Cardiac septum (tissue), 1 donor: ENCODE data around the gene CRADD. TPM values are rescaled to one million over a fixed set of nuclear protein-coding genes. Genes with fewer than 3 reads are reported as not detected.
"Not testable (repeated sequence)": the region's sequence is repeated elsewhere in the genome, so short reads cannot be mapped to it uniquely, and the experiment has no call there.

Experiments used
- DNase-seq: peaks from one replicate; pipeline ENCODE4 v3.0.0-alpha.2; 2020; ENCODE audit warnings: low spot score
- intact Hi-C: fragments of 100-400 bp; cut with DNase I; formaldehyde crosslinking; loops from one replicate; pipeline ENCODE4 v1.14.0; 2022
- total RNA-seq: library from RNA; stranded (reverse); fragmentation: NEBNext Ultra II Directional; extraction: Animal tissue kit (Norgen Biotek cat#: 25700); gene quantifications from one replicate; pipeline ENCODE4 v1.2.1, GENCODE V29; 2021
- donor health status: DM: no; HTN: no; CAD: no.

Gene CRADD
- total RNA-seq, 1 donor from 2014 or later, result 50.8 TPM

DNA sequence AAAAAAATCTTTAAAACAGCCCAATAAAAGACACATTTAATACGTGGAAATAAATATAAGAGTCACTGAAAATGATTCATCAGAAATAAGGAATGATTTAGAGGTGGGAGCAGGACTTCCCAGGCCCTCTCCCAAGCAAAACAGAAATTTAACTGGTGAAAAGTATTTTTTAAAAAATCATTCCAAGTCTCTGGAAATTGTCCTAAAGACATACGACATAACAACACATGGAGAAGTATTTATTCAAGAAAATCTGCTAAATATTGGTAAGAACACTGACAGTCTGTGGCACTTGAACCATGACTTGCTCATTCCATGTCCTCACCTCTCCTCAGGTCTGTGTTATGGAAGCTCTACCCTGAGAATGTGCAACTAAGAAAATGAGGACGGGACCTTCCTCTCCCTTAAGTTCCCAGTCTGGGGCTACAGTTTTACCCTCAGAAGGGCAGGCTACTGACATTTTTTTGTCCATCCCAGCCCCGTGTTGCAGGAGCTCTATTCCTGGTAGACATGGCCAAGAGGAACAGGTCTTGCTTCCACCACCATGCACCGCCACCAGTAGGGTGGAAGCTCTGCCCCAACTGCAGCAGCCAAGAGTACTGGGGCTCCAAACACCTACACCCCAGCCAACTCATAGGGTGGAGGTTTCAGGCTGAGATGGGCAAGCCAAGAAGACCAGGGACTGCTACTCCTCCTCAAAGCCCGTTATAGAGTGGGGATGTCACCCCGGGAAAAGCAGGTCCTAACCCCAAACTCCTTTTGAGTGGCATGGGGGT is 193.0 kb downstream of the CRADD start:
- intact Hi-C loops, result no loop called here
- no peak for DNase-seq

DNA sequence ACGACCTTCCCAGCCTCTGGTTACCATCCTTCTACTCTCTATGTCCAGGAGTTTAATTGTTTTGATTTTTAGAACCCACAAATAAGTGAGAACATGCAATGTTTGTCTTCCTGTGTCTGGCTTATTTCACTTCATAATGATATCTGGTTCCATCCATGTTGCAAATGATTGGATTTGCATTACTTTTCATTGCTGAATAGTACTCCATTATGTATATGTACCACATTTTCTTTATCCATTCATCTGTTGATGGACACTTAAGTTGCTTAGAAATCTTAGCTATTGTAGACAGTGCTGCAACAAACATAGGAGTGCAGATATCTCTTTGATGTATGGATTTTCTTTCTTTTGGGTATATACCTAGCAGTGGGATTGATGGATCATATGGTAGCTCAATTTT is 194.4 kb downstream of the CRADD start:
- DNase-seq, intact Hi-C loops: not testable (repeated sequence)

DNA sequence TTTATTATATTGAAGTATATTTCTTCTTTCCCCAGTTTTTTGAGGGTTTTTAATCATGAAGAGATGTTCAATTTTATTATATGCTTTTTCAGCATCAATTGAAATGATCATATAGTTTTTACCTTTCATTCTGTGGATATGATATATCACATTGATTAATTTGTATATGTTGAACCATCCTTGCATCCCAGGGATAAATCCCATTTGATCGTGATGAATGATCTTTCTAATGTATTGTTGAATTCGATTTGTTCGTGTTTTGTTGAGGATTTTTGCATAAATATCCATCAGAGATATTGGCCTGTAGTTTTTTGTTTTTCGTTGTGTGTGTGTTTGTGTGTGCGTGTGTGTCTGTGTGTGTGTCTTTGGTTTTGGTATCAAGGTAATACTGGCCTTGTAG is 196.4 kb downstream of the CRADD start:
- intact Hi-C loops, result no loop called here
- no peak for DNase-seq

DNA sequence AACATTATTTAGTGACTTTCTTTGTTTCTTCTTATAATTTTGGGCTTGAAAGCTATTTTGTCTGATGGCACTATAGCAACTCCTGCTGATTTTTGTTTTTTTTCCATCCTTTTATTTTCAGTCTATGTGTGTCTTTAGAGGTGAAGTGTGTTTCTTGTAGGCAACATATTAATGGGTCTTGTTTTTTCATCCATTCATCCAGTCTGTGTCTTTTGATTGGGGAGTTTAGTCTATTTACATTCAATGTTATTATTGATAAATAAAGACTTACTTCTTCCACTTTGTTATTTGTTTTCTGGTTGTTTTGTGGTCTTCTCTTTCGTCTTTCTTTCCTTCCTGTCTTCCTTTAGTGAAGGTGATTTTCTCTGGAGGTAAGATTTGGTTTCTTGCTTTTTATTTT is 198.0 kb downstream of the CRADD start:
- DNase-seq, result no peak
- intact Hi-C loops, result no loop called here

DNA sequence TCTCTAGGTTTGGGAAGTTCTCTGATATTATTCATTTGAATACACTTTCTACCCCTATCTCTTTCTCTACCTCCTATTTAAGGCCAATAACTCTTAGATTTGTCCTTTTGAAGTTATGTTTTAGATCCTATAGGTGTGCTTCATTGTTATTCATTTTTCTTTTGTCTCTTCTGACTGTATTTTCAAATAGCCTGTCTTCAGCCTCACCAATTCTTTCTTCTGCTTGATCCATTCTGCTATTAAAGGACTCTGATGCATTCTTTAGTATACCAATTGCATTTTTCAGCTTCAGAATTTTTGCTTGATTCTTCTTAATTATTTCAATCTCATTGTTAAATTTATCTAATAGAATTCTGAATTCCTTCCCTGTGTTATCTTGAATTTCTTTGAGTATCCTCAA is 199.2 kb downstream of the CRADD start:
- intact Hi-C loops, result no loop called here

DNA sequence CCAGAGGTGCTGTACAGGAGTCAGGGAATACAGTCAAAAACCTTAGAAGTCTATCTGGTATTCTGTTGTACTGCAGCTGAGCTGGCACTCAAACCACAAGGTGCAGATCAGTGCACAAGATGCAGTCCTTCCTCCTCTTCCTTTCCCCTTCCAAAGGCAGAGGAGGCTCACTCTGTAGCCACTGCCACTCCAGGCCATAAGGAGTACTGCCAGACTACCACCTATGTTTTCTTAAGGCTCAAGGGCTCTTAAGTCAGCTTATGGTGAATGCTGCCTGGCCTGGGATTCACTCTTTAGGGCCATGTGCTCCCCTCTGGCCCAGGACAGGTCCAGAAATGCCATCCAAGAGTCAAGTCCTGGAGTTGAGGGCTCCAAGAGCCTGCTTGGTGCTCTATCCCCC is 200.3 kb downstream of the CRADD start:
- intact Hi-C loops, result no loop called here
- DNase-seq, result no peak

More for the DNA sequence above, 199.2 kb downstream of the CRADD start:
- DNase-seq, result no peak

DNA sequence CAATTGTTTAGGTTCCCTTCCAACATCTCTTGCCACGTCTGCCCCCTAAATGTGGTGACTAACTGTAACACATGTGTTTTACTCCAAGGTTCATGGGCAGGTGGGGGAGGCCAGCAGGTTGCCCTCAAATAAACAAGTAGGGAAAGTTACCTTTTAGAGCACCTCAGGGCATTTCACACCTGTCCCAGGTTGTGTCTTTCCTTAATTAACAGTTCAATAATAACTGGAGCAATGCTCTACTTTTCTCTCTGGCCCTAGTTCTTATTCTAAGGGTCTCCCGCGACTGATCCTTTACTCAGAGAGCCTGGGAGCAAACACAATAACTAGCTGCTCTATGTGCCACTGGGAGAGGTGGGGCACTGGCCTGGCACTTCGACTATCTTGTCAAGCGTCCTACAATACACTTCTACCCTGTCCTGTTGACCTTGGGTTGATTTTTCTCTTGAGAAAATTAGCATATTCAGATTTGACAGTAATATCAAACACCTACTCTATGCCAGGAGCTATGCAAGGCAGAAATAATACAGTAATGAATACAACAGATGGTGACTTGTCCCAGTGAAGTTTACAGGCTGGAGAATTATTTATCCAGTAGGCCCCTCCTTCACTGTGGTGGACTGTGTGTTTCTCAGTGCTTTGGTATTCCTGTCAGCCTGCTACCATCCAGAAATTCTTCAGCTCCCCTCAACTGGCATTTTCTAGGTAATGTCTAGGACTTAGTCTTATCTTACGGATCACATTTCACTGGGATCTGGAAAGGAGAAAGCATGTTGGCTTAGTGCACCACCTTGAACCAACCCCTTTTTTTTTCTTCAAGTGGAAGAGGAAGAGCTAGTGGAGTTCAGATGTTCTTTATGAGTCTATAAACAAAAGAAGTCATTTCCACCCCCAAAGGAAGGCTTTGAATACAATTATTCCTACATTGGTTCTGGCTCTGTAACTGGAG is 202.6 kb downstream of the CRADD start:
- no peak for DNase-seq
- intact Hi-C loops, result no loop called here

DNA sequence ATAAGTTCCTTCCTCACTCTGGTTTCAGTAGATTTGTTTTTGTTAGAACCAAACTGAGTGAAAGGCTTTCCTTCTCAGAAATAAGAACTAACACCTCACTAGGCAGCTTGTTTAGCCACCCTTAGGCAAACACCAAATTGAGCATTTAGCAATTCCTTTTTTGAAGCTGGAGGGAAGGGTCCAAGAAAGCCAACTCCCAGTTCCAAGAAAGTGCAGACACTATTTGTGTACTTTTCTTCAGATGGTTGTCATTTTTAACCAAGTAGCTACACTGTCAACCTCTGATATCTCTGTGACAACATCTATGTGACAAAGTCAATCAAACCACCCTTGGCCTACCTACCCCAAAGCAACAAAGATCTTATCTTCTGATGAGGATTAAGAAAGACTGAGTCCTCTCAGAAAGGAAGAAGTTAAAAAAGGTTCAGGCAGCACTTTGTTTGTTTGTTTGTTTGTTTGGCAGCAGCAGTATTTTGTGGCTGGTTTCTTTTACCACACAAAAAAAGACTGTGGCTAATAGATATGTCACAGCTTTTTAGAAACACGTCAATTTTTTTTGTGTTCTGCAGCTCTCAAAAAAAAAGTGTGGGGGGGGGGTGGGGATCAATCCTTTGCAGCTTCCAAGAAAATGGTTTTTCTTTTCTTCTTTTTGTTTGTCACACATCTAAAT is 203.8 kb downstream of the CRADD start:
- intact Hi-C loops, result no loop called here
- no peak for DNase-seq

DNA sequence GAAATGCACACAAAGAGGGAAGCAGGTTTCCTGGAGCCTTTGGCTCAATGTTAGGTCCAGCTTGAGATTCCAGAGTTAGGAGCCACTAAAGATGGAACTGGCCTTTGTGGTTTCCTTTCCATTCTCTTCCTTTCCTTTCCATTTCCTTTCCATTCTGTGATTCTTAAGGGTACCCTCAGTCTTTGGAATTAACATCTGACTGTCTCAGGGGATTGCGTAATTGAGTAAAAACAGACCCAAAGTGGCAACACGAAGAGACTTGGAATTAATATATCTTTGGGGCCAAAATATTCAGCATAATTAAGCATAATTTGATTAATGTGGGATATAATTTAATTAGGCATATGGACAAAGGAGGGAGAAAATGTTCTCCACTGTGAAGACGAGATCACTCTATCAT is 205.6 kb downstream of the CRADD start:
- intact Hi-C loops, result no loop called here
- no peak for DNase-seq

DNA sequence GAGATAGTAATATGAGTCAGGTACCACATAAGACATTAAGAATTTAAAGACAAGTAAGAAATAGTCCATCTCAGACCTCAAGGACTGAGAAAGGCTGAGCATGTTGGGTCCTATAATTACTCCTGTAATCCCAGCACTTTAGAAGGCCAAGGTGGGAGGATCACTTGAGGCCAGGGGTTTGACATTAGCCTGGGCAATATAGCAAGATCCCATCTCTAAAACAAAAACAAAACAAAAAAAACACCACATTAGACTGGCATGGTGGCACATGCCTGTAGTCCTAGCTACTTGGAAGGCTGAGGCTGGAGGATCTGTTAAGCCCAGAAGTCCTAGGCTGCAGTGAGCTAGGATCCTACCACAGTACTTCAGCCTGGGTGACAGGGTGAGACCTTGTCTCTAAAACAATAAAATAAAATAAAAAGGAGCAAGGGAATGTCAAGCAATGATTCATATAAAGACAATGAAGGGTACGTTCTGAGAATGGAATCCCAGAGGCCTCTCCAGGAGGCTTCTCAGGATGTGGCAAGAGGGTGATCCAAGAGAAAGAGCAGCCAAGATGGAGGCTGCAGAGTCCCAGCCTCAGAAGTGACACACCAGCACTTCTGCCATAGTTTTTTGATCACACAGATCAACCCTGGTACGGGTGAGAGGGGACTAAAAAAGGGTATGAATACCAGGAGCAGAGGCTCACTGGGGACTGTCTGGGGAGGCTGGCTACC is 206.4 kb downstream of the CRADD start:
- intact Hi-C loops, result no loop called here
- DNase-seq, result no peak

DNA sequence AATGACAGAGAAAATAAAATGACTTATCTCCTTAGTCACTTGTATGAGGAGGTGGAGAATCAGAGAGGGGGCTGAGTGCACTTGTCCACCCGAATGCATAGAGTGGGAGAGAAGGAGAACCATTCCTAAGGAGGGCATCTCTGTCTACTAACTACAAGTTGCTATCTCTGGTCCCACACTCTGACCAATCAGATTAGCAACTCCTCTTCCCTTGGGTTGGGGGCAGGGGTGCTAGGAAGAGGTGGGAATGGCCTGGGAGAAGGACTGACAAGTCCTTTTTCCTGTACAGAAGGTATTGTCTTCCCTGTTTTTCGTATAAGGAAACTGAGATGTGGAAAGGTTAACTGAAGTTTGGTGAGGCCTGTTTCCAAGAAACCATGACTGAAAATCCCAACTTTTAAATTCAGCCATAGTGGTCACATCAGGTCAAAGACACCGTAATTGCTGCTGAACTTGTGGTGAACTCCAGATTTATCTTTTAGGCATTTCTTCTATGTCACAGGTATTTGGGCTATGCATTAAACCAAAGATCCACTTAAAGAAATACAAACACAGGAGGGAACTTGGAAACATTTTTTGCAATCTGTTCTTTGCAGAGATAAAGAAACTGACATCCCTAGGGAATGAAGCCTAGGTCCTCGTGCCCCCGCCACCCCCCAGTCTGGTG is 207.8 kb downstream of the CRADD start:
- intact Hi-C loops, result no loop called here
- DNase-seq, result no peak

DNA sequence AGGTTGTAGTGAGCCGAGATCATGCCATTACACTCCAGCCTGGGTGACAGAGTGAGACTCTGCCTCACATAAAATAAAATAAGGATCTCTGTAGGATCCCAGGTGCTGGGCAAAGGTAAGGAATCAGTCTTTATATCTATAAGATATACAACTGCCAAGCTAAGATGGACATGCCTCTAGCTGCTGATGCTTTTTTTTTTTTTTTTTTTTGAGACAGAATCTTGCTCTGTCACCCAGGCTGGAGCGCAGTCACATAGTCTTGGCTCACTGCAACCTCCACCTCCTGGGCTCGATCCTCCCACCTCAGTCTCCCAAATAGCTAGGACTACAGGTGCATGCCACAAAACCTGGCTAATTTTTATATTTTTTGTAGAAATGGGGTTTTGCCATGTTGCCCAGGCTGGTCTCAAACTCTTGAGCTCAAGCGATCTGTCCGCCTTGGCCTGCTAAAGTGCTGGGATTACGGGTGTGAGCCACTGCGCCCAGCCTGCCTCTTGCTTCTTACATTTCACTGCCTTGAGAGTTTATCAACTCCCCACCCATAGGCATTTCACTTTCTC is 208.9 kb downstream of the CRADD start:
- intact Hi-C loops, result not testable (repeated sequence)

DNA sequence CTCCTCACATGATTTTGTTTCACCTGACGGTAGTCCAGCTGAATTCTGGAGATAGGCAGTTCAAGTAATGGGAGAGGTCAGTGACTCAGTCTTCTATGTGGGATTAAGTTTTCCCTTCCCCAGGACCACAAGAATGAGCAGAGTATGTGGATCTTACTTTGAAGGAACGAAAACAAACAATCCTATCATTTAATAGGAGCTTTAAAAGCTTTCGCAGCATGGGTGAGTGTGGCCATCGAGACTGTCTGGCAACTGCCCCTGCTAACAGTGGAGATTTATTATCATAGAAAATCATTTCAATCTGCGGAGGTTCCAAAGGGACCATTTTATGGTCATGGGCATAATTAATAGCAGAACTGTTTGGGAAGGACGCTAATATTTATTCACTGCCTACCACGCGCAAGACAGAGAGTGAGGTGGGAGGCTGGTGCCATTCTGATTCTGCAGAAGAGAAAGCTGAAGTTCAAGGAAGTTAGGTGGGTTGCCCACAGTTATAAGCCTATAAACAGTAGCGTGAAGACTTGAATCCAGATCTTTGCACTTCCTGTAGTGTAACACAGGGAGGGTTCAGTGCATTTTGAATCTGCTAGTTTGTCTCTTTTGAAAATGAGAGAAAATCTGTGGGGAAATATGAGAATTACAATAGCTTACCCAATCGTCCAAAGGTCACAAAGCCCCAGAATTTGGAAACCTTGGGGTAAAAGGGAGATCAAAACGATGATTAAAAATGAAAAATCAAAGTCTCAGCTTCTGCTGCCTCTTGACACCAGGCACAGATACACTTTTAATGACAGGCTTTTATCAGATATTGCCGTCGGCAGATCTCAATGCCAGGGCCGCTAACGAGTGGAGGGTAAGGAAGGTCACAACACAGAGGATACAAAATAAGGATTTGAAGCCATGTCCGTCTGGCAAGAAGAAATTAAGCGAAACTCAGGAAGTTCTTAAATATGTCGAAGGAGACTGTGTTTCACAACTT is 209.6 kb downstream of the CRADD start:
- DNase-seq, result no peak
- intact Hi-C loops, result no loop called here

More for the DNA sequence above, 208.9 kb downstream of the CRADD start:
- DNase-seq, result not testable (repeated sequence)

DNA sequence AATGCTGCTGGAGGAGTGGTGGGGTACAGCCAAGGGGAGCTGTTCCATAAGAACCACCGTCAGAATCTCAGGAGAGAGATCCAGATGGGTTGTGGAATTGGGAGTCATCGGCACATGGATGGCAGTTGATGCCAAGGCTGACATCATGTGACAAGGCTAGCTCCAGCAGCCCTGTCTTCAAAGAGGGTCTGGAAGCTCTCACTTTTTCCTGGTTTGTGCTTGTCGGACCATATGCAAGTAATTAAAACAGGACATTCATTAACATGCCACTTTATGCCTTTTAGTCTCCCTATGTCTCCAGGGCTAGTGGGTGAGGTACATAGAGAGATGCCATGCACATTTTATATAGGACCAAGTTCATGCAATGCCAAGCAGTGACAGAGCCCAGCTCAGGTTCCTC is 211.8 kb downstream of the CRADD start:
- intact Hi-C loops, result no loop called here
- DNase-seq, result no peak

DNA sequence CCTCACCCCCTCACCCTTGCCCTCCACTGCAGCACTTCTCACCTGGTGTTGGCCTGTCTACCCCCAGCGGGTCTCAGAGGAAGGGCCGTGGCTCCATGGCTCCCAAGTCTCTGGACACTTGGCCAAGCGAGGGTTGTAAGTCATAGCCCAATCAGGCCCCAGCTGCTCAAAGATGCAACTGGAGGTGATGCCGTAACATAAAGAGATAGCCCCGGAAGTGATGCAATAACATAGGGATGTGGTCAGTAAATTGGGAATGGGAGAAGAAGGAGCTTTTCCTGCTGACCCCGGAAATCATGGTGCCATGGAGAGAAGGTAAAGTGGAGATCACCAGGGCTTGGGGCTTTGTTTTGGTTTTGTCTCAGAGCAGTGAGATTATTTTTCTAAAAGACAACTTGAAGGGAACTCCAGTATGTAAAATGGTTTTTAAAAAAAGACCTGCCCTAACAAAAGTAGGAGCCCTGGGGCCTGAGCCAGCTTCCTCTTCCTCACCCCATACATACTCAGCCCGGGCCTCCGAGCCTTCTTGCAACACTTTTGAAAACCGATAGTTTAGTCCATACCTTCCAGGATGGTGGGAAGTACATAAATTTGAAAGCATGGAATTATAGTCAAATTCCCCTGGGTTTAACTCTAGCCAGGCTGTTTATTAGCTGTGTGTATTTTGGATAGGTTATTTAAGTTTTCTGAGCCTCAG is 212.5 kb downstream of the CRADD start:
- DNase-seq, result no peak
- intact Hi-C loops, result loop anchor here (5.0 kb wide), 2 partner anchors 62 to 102 kb away; no protein-coding TSS in a partner anchor

DNA sequence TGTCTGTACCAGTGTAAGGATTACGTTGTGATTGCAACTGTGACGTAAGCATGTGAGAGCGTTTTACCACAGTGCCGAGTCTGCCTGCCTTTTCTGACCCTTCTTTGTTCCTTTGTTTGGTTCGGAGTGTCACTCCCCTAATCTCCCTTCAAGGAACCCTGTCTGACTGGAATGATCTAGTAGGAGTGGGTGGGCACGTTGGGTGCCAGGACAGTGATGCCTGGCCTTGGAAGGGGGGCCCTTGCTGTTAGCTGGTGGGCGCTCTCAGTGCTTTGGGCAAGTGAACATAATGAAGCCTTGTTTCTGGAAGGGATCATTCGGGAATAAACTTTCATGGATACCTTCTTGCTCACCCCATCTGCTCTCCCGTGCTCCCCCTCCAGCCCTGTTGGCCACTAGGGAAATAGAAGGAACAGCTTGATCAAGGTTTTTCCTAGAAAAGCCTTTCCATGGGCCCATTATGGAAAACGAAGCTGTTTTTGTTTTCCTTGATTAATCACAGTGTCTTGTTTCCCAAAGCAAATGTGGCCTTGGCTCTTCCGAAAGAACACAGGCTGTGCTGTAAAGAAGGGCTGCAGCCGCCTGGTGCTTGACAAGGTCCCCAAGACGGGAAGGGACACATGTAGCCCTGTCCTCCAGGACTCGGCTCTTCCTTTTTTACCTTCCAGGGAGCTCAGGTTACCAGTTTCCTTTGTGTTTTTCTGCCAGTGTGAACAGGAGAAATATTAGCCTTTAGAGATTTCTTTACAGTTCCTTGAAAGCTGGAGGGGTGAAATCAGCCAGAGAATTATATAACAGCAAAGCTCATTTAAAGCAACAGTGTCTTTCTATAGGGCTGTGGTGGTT is 215.5 kb downstream of the CRADD start:
- intact Hi-C loops, result loop anchor here (5.0 kb wide), 2 partner anchors 65 to 105 kb away; no protein-coding TSS in a partner anchor
- no peak for DNase-seq
